Measurements from ENCODE around the gene TM2D3.

TM2D3 gene

DNA sequence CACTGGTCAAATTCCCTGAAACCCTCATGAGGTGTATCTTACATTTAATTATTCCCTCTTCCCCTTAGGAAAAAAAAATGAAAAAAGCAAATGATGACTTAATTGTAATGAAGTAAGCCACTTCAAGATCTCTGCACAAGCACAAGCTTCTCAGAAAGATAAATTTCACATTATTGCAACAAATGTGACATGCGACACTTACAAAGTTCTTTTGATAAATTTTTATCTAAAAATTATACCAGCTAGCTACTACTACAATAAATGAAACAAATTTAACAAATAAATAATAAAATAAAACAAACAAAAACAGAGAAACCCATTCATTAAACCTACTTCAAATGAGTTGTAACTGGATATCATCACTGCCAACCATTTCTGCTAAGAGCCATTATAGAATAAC lies 10.0 kb upstream of the TM2D3 start:
- DNase-seq (ENCODE audit: low read depth in 1 of 2, low spot score in 1 of 2), result no peak
- Histone ChIP-seq H3K27ac (replicated peaks) (no peak overlapping the region), H3K4me3 (replicated peaks; ENCODE audit: insufficient read depth, low read length) (no peak overlapping the region), H3K27me3 (ENCODE audit: insufficient read depth, poor library complexity, severe bottlenecking) (no peaks in the 10 kb centered on the region)
- TF ChIP-seq SPI1 (IDR thresholded peaks at IDR 0.05; ENCODE audit: borderline replicate concordance, low read depth) (no peak), POLR2AphosphoS5 (IDR thresholded peaks at IDR 0.05; ENCODE audit: low read depth) (no peak), REST (IDR thresholded peaks at IDR 0.05; ENCODE audit: insufficient replicate concordance, low read depth) (no peak), GABPA (IDR thresholded peaks at IDR 0.05; ENCODE audit: low read depth) (no peak)
- TF ChIP-seq, protein P1, sequence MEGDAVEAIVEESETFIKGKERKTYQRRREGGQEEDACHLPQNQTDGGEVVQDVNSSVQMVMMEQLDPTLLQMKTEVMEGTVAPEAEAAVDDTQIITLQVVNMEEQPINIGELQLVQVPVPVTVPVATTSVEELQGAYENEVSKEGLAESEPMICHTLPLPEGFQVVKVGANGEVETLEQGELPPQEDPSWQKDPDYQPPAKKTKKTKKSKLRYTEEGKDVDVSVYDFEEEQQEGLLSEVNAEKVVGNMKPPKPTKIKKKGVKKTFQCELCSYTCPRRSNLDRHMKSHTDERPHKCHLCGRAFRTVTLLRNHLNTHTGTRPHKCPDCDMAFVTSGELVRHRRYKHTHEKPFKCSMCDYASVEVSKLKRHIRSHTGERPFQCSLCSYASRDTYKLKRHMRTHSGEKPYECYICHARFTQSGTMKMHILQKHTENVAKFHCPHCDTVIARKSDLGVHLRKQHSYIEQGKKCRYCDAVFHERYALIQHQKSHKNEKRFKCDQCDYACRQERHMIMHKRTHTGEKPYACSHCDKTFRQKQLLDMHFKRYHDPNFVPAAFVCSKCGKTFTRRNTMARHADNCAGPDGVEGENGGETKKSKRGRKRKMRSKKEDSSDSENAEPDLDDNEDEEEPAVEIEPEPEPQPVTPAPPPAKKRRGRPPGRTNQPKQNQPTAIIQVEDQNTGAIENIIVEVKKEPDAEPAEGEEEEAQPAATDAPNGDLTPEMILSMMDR (IDR thresholded peaks at IDR 0.05; ENCODE audit: insufficient read depth, low read length), result no peak

DNA sequence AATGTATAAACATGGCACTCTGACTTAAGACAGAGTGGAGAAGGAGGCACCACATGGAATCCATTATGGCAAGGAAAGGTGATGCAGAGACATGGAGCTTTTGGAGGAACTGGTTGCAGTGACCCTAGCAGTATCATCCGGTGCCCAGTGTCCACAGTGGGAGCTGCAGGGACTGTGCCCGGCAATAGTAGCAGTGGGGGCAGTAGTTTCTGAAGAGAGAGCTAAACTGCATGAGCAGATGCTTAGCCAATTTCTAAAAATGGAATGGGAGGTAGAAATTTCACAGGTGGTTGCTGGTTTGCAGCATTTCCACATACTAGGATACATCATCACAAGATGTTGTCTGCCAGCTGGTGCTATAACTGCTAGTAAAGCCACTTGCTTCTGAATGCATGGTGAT lies 7.8 kb upstream of the TM2D3 start:
- H3K27me3 ChIP-seq (ENCODE audit: insufficient read depth, poor library complexity, severe bottlenecking), result no peaks in the 10 kb centered on the region
- no peak overlapping the region for H3K27ac ChIP-seq (replicated peaks)
- TF ChIP-seq GABPA (IDR thresholded peaks at IDR 0.05; ENCODE audit: low read depth) (no peak), POLR2AphosphoS5 (IDR thresholded peaks at IDR 0.05; ENCODE audit: low read depth) (no peak), REST (IDR thresholded peaks at IDR 0.05; ENCODE audit: insufficient replicate concordance, low read depth) (no peak), SPI1 (IDR thresholded peaks at IDR 0.05; ENCODE audit: borderline replicate concordance, low read depth) (no peak)
- TF ChIP-seq, protein P1 (IDR thresholded peaks at IDR 0.05; ENCODE audit: insufficient read depth, low read length), result no peak
- H3K4me3 ChIP-seq (replicated peaks; ENCODE audit: insufficient read depth, low read length), result no peak overlapping the region
- DNase-seq (ENCODE audit: low read depth in 1 of 2, low spot score in 1 of 2), result no peak

DNA sequence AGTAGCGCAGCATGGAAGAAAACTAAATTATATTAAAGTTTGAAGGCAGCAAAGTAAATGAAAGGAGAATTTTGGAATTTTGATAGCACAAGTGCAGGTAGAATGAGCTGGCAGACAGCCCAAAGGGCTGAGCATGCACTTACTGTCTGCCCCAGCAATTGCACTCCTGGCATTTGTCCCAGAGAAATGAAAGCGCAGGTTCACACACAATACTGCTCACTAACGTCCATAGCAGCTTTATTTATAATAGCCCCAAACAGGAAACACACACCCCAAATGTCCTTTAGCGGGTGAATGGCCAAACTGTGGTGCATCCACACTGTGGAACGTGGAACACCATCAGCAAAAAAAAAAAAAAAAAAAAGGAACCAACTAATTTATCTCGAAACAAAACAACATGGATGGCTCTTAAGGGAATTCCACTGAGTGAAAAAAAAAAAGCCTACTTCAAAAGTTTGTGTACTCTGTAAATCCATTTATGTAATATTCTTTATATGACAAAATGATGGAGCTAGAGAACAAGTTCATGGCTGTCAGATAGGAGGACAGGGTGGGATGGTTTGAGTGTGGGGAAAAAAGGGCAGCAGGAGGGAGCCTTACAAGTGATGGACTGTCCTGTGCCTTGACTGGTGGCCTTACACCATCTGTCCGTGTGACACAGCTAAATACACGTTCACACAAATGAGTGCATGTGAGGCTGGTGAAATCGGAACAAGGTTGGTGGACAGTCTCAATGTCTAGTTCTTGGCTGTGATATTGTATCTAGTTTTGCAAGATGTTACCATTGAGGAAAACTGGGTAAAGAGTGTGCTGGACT lies 6.0 kb upstream of the TM2D3 start:
- no peak overlapping the region for H3K27ac ChIP-seq (replicated peaks)
- no peaks in the 10 kb centered on the region for H3K27me3 ChIP-seq (ENCODE audit: insufficient read depth, poor library complexity, severe bottlenecking)
- DNase-seq (ENCODE audit: low read depth in 1 of 2, low spot score in 1 of 2), result no peak
- TF ChIP-seq SPI1 (IDR thresholded peaks at IDR 0.05; ENCODE audit: borderline replicate concordance, low read depth) (no peak), POLR2AphosphoS5 (IDR thresholded peaks at IDR 0.05; ENCODE audit: low read depth) (no peak), GABPA (IDR thresholded peaks at IDR 0.05; ENCODE audit: low read depth) (no peak), REST (IDR thresholded peaks at IDR 0.05; ENCODE audit: insufficient replicate concordance, low read depth) (no peak)
- TF ChIP-seq, protein P1 (IDR thresholded peaks at IDR 0.05; ENCODE audit: insufficient read depth, low read length), result no peak
- no peak overlapping the region for H3K4me3 ChIP-seq (replicated peaks; ENCODE audit: insufficient read depth, low read length)

All from HL-60 (cell line).